H9 (cell line): ENCODE results near the gene KIF26B. TPM values are rescaled to one million over a fixed set of nuclear protein-coding genes. Genes with fewer than 3 reads are reported as not detected.

ENCODE experiments used
- DNase-seq: peaks from one replicate; pipeline ENCODE4 v3.0.0-alpha.2; 2017
- H2AFZ ChIP-seq: one replicate; pipeline ENCODE4 v1.6.1; 2013; ENCODE audit warnings: mild to moderate bottlenecking, low read length, control low read depth, moderate library complexity
- H2AK5ac ChIP-seq: 2 replicates; pipeline ENCODE4 v1.6.1; 2013; ENCODE audit warnings: low read length, control low read depth, mixed read lengths; ENCODE audit not compliant: insufficient read length
- H2BK120ac ChIP-seq: one replicate; pipeline ENCODE4 v1.6.1; 2013; ENCODE audit warnings: low read depth, mild to moderate bottlenecking, low read length, control low read depth, inconsistent platforms; ENCODE audit not compliant: poor library complexity, severe bottlenecking
- H2BK12ac ChIP-seq: 2 replicates; pipeline ENCODE4 v1.6.1; 2013; ENCODE audit warnings: low read length, control low read depth, mixed read lengths, low read depth; ENCODE audit not compliant: insufficient read length
- H2BK15ac ChIP-seq: 2 replicates; pipeline ENCODE4 v1.6.1; 2013; ENCODE audit warnings: low read depth, low read length, control low read depth
- H2BK20ac ChIP-seq: one replicate; pipeline ENCODE4 v1.6.1; 2013; ENCODE audit warnings: low read depth, mild to moderate bottlenecking, low read length, control low read depth, inconsistent platforms; ENCODE audit not compliant: poor library complexity, severe bottlenecking
- H2BK5ac ChIP-seq: 2 replicates; pipeline ENCODE4 v1.6.1; 2013; ENCODE audit warnings: low read length, control low read depth, mixed read lengths; ENCODE audit not compliant: insufficient read length
- H3K14ac ChIP-seq: 2 replicates; pipeline ENCODE4 v1.6.1; 2013; ENCODE audit warnings: low read length, control low read depth; ENCODE audit not compliant: insufficient read depth
- H3K18ac ChIP-seq: 2 replicates; pipeline ENCODE4 v1.6.1; 2013; ENCODE audit warnings: low read depth, mild to moderate bottlenecking, mixed read lengths, low read length, control low read depth; ENCODE audit not compliant: insufficient read length
- H3K23ac ChIP-seq: 2 replicates; pipeline ENCODE4 v1.6.1; 2013; ENCODE audit warnings: low read length, control low read depth, mixed read lengths, low read depth; ENCODE audit not compliant: insufficient read length
- H3K23me2 ChIP-seq: 2 replicates; pipeline ENCODE4 v1.6.1; 2013; ENCODE audit warnings: low read depth, mild to moderate bottlenecking, mixed read lengths, low read length, control low read depth; ENCODE audit not compliant: insufficient read length, poor library complexity, severe bottlenecking
- H3K27ac ChIP-seq: 2 replicates; pipeline ENCODE4 v1.5.1; 2013; ENCODE audit warnings: low read length, control low read depth, mixed read lengths, low read depth; ENCODE audit not compliant: insufficient read length
- H3K27me3 ChIP-seq: 2 replicates; pipeline ENCODE4 v1.6.1; 2013; ENCODE audit warnings: low read length, control low read depth, inconsistent platforms; ENCODE audit not compliant: insufficient read depth
- H3K4ac ChIP-seq: 2 replicates; pipeline ENCODE4 v1.6.1; 2013; ENCODE audit warnings: low read depth, mild to moderate bottlenecking, control low read depth, inconsistent platforms, low read length, moderate library complexity
- H3K4me1 ChIP-seq: 2 replicates; pipeline ENCODE4 v1.6.1; 2013; ENCODE audit warnings: low read length, control low read depth, inconsistent platforms; ENCODE audit not compliant: insufficient read depth
- H3K4me2 ChIP-seq: 2 replicates; pipeline ENCODE4 v1.6.1; 2013; ENCODE audit warnings: low read length, control low read depth, mixed read lengths; ENCODE audit not compliant: insufficient read length, insufficient read depth
- H3K56ac ChIP-seq: 2 replicates; pipeline ENCODE4 v1.6.1; 2013; ENCODE audit warnings: low read depth, mild to moderate bottlenecking, mixed read lengths, low read length, control low read depth; ENCODE audit not compliant: insufficient read length
- H3K79me1 ChIP-seq: 2 replicates; pipeline ENCODE4 v1.6.1; 2013; ENCODE audit warnings: low read depth, mild to moderate bottlenecking, moderate library complexity, low read length, control low read depth, inconsistent platforms; ENCODE audit not compliant: insufficient read depth, poor library complexity, severe bottlenecking
- H3K79me2 ChIP-seq: 2 replicates; pipeline ENCODE4 v1.6.1; 2013; ENCODE audit warnings: low read length, control low read depth, inconsistent platforms; ENCODE audit not compliant: insufficient read depth
- H3K9ac ChIP-seq: 2 replicates; pipeline ENCODE4 v1.6.1; 2013; ENCODE audit warnings: low read length, control low read depth, mixed read lengths; ENCODE audit not compliant: insufficient read length; ENCODE audit errors: extremely low read depth
- H3K9me3 ChIP-seq: one replicate; pipeline ENCODE4 v1.6.1; 2013; ENCODE audit warnings: low read depth, low read length, inconsistent platforms; ENCODE audit not compliant: control insufficient read depth
- H3T11ph ChIP-seq: one replicate; pipeline ENCODE4 v1.6.1; 2013; ENCODE audit warnings: mild to moderate bottlenecking, low read length, control low read depth, inconsistent platforms
- H4K20me1 ChIP-seq: one replicate; pipeline ENCODE4 v1.6.1; 2013; ENCODE audit not compliant: control insufficient read depth, insufficient read length, insufficient read depth
- H4K5ac ChIP-seq: 2 replicates; pipeline ENCODE4 v1.6.1; 2013; ENCODE audit warnings: low read depth, mild to moderate bottlenecking, mixed read lengths, low read length, control low read depth; ENCODE audit not compliant: insufficient read length
- H4K8ac ChIP-seq: replicated peaks from 2 replicates; pipeline ENCODE4 v1.6.1; 2013; ENCODE audit warnings: low read length, control low read depth, mixed read lengths, low read depth; ENCODE audit not compliant: insufficient read length
- H4K91ac ChIP-seq: 2 replicates; pipeline ENCODE4 v1.6.1; 2013; ENCODE audit warnings: low read depth, mild to moderate bottlenecking, moderate library complexity, mixed read lengths, low read length, control low read depth; ENCODE audit not compliant: insufficient read length
- H3K27ac Mint-ChIP-seq, 3 experiments: 2 replicates in 2 of 3; 3 replicates in 1 of 3; pipeline ENCODE4 v1.8.0; 2020 to 2021; ENCODE audit warnings: mixed read lengths in 3 of 3, mild to moderate bottlenecking in 1 of 3, moderate library complexity in 1 of 3
- H3K27me3 Mint-ChIP-seq: 2 replicates; pipeline ENCODE4 v1.8.0; 2021; ENCODE audit warnings: low read depth, mild to moderate bottlenecking, moderate library complexity, mixed read lengths
- H3K36me3 Mint-ChIP-seq, 3 experiments: 2 replicates in 2 of 3; 3 replicates in 1 of 3; pipeline ENCODE4 v1.8.0; 2020 to 2021; ENCODE audit warnings: low read depth in 3 of 3, mixed read lengths in 3 of 3; ENCODE audit not compliant: insufficient read depth in 1 of 3
- H3K4me1 Mint-ChIP-seq, 2 experiments: 2 replicates each; pipeline ENCODE4 v1.8.0; 2020; ENCODE audit warnings: mixed read lengths in 2 of 2
- H3K4me3 Mint-ChIP-seq, 2 experiments: 2 replicates in 1 of 2; 3 replicates in 1 of 2; pipeline ENCODE4 v1.8.0; 2020 to 2021; ENCODE audit warnings: mild to moderate bottlenecking in 2 of 2, mixed read lengths in 2 of 2, moderate library complexity in 1 of 2
- H3K9me3 Mint-ChIP-seq, 2 experiments: 2 replicates in 1 of 2; 3 replicates in 1 of 2; pipeline ENCODE4 v1.8.0; 2020; ENCODE audit warnings: mild to moderate bottlenecking in 2 of 2, mixed read lengths in 2 of 2, moderate library complexity in 1 of 2
- WGBS: extraction: QIAGEN DNeasy Blood & Tissue Kit; methylation state at CpG from one replicate; pipeline ENCODE4 v1.1.7; 2013; ENCODE audit warnings: missing lambda C conversion rate, low lambda C conversion rate, mixed read lengths; ENCODE audit not compliant: insufficient read length; ENCODE audit errors: extremely low coverage; 5-methylcytosine and 5-hydroxymethylcytosine counted together
- total RNA-seq: library from RNA; stranded (reverse); gene quantifications from 2 replicates; pipeline ENCODE4 v1.2.1, GENCODE V29; 2021
- TF ChIP-seq, protein P1 (sequence below): fragments of 200-600 bp; sonication (generic); conservative IDR thresholded peaks from 3 replicates; pipeline ENCODE4 v1.8.0; 2021; ENCODE audit warnings: antibody characterized with exemption, mild to moderate bottlenecking

KIF26B gene
- total RNA-seq, 1 experiment from 2014 or later, result 0.13 TPM

- no peak overlapping the region for H3K4me3 Mint-ChIP-seq
These were observed 43.7 kb upstream of the KIF26B start for GRCh38 chr1:245111073-245111472.

More at GRCh38 chr1:245111073-245111472, 43.7 kb upstream of the KIF26B start:
- Mint-ChIP-seq H3K4me1 (peaks cover 11 to 16% of the 10 kb centered on the region in 2 experiments), H3K36me3 (no peaks in the 10 kb centered on the region), H3K27me3 (no peaks in the 10 kb centered on the region), H3K27ac (no peak overlapping the region), H3K9me3 (no peaks in the 10 kb centered on the region)
- no peaks in the 10 kb centered on the region for H3K9me3 ChIP-seq
- H2AFZ ChIP-seq, result no peak overlapping the region
- TF ChIP-seq, protein P1, sequence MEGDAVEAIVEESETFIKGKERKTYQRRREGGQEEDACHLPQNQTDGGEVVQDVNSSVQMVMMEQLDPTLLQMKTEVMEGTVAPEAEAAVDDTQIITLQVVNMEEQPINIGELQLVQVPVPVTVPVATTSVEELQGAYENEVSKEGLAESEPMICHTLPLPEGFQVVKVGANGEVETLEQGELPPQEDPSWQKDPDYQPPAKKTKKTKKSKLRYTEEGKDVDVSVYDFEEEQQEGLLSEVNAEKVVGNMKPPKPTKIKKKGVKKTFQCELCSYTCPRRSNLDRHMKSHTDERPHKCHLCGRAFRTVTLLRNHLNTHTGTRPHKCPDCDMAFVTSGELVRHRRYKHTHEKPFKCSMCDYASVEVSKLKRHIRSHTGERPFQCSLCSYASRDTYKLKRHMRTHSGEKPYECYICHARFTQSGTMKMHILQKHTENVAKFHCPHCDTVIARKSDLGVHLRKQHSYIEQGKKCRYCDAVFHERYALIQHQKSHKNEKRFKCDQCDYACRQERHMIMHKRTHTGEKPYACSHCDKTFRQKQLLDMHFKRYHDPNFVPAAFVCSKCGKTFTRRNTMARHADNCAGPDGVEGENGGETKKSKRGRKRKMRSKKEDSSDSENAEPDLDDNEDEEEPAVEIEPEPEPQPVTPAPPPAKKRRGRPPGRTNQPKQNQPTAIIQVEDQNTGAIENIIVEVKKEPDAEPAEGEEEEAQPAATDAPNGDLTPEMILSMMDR, result no peak
- H3K27ac ChIP-seq, result no peak overlapping the region
- no peaks in the 10 kb centered on the region for H4K20me1 ChIP-seq
- H2BK20ac ChIP-seq, result no peak overlapping the region
- no peaks in the 10 kb centered on the region; the same call in 1 of the 2 replicates for H3K27me3 ChIP-seq
- no peaks in the 10 kb centered on the region for H3K4me1 ChIP-seq
- no peak overlapping the region for H2BK5ac ChIP-seq
- no peak overlapping the region for H4K91ac ChIP-seq
- H3K23me2 ChIP-seq, result no peaks in the 10 kb centered on the region
- no peaks in the 10 kb centered on the region for H3K79me1 ChIP-seq
- no peak overlapping the region for H2BK12ac ChIP-seq
- H3K9ac ChIP-seq, result no peak overlapping the region
- no peak overlapping the region for H3K14ac ChIP-seq
- no peak overlapping the region for H3K23ac ChIP-seq
- H2BK15ac ChIP-seq, result no peak overlapping the region
- DNase-seq, result no peak
- H3K79me2 ChIP-seq, result no peaks in the 10 kb centered on the region
- H3K56ac ChIP-seq, result no peak overlapping the region
- no peak overlapping the region for H4K8ac ChIP-seq
- H4K5ac ChIP-seq, result no peak overlapping the region
- H2BK120ac ChIP-seq, result no peak overlapping the region
- no peak overlapping the region for H2AK5ac ChIP-seq
- no peak overlapping the region for H3T11ph ChIP-seq
- no peak overlapping the region for H3K4ac ChIP-seq
- no peak overlapping the region for H3K18ac ChIP-seq
- H3K4me2 ChIP-seq, result no peak overlapping the region
- WGBS, result no CpG with 5 or more reads among the region's 6 CpGs
